Upper lobe of right lung (tissue), 1 donor: Measurements from ENCODE around the gene SIRPG. TPM values are rescaled to one million over a fixed set of nuclear protein-coding genes. Genes with fewer than 3 reads are reported as not detected.
A peak's percentile ranks its signal among the peaks of the same experiment; 100 is the strongest.
"Not testable (repeated sequence)": the region's sequence is repeated elsewhere in the genome, so short reads cannot be mapped to it uniquely, and the experiment has no call there.

Experiments used
- ATAC-seq: fragments of 200-7000 bp; cut with Tn5 transposase; one replicate; pipeline ENCODE4 v1.9.1; 2020; ENCODE audit warnings: mild to moderate bottlenecking, moderate library complexity
- DNase-seq: peaks from one replicate; pipeline ENCODE4 v3.0.0-alpha.2; 2020
- H3K27ac ChIP-seq: fragments of 200-600 bp; one replicate; pipeline ENCODE4 v1.8.0; 2022
- H3K27me3 ChIP-seq: fragments of 200-600 bp; one replicate; pipeline ENCODE4 v1.8.0; 2022; ENCODE audit warnings: mild to moderate bottlenecking
- H3K36me3 ChIP-seq: fragments of 200-600 bp; one replicate; pipeline ENCODE4 v1.8.0; 2022
- H3K4me1 ChIP-seq: fragments of 200-600 bp; one replicate; pipeline ENCODE4 v1.8.0; 2022
- H3K4me3 ChIP-seq: fragments of 200-600 bp; one replicate; pipeline ENCODE4 v1.8.0; 2022; ENCODE audit warnings: mild to moderate bottlenecking
- H3K9me3 ChIP-seq: fragments of 200-600 bp; one replicate; pipeline ENCODE4 v1.8.0; 2022
- CTCF ChIP-seq: fragments of 200-600 bp; IDR thresholded peaks from one replicate; pipeline ENCODE4 v1.8.0; 2022; ENCODE audit warnings: antibody characterized with exemption
- intact Hi-C: fragments of 100-400 bp; cut with DNase I; formaldehyde crosslinking; loops from one replicate; pipeline ENCODE4 v1.11.0; 2022
- long read RNA-seq: library from polyadenylated mRNA; unstranded; transcript quantifications from one replicate; pipeline ENCODE4 v2.0.0, GENCODE V29; 2021
- total RNA-seq: library from RNA; stranded (reverse); fragmentation: NEBNext Ultra II Directional; extraction: Animal tissue kit (Norgen Biotek cat#: 25700); gene quantifications from one replicate; pipeline ENCODE4 v1.2.1, GENCODE V29; 2021
- donor health status: DM: no; HTN: yes; CAD: no; lungs with severe emphysema.

SIRPG gene
- 0.81 TPM for total RNA-seq
- long read RNA-seq, partial matches to known transcripts: 0 of 1 reads
- long read RNA-seq, other reads (novel, unspliced or antisense): 0 of 1 reads

- DNase-seq (no peak), ATAC-seq (no peak)
- Histone ChIP-seq H3K9me3 (no peaks in the 10 kb centered on the region), H3K4me1 (no peaks in the 10 kb centered on the region), H3K27ac (no peak within 1 kb of the TSS), H3K4me3 (peak within 1 kb of the TSS; percentile 12), H3K36me3 (no peaks in the 10 kb centered on the region), H3K27me3 (peaks cover 6% of the 10 kb centered on the region)
- no peak for TF ChIP-seq CTCF
- intact Hi-C loops: no loop called here
Measured at GRCh38 chr20:1657556-1658334, at the start of gene SIRPG. TSS of gene SIRPG (minus strand) at chr20:1657779. CDS start at chr20:1657714, 65 bp downstream.

GRCh38 chr20:1706887-1707286 lies 49.3 kb upstream of the SIRPG start:
- ATAC-seq: not testable (repeated sequence)

GRCh38 chr20:1706079-1706478 lies 48.5 kb upstream of the SIRPG start:
- no peaks in the 10 kb centered on the region for H3K4me1 ChIP-seq
- no peak overlapping the region for H3K4me3 ChIP-seq
- ATAC-seq (no peak), DNase-seq (no peak)
- no peaks in the 10 kb centered on the region for H3K9me3 ChIP-seq
- no peaks in the 10 kb centered on the region for H3K27me3 ChIP-seq
- intact Hi-C loops: no loop called here
- TF ChIP-seq CTCF: no peak
- no peak overlapping the region for H3K27ac ChIP-seq
- no peaks in the 10 kb centered on the region for H3K36me3 ChIP-seq

More at GRCh38 chr20:1706887-1707286, 49.3 kb upstream of the SIRPG start:
- H3K36me3 ChIP-seq, H3K27me3 ChIP-seq, H3K4me1 ChIP-seq, H3K9me3 ChIP-seq, intact Hi-C loops, DNase-seq, H3K4me3 ChIP-seq, H3K27ac ChIP-seq: not testable (repeated sequence)

- Histone ChIP-seq H3K4me3 (no peak overlapping the region), H3K36me3 (no peaks in the 10 kb centered on the region), H3K27me3 (no peaks in the 10 kb centered on the region), H3K4me1 (no peaks in the 10 kb centered on the region), H3K9me3 (no peaks in the 10 kb centered on the region), H3K27ac (no peak overlapping the region)
- no peak for ATAC-seq
- intact Hi-C loops: no loop called here
- no peak for DNase-seq
- TF ChIP-seq CTCF: no peak
Measured at GRCh38 chr20:1702855-1703254, 45.3 kb upstream of the SIRPG start.

GRCh38 chr20:1702328-1702727 lies 44.7 kb upstream of the SIRPG start:
- Histone ChIP-seq H3K27me3 (no peaks in the 10 kb centered on the region), H3K27ac (no peak overlapping the region), H3K4me3 (no peak overlapping the region), H3K36me3 (no peaks in the 10 kb centered on the region), H3K9me3 (no peaks in the 10 kb centered on the region), H3K4me1 (no peaks in the 10 kb centered on the region)
- no peak for TF ChIP-seq CTCF
- ATAC-seq: peak; percentile 90
- DNase-seq: no peak
- intact Hi-C loops: no loop called here

GRCh38 chr20:1700990-1701389 lies 43.4 kb upstream of the SIRPG start:
- Histone ChIP-seq H3K4me3 (no peak overlapping the region), H3K4me1 (no peaks in the 10 kb centered on the region), H3K27ac (no peak overlapping the region), H3K9me3 (no peaks in the 10 kb centered on the region), H3K36me3 (no peaks in the 10 kb centered on the region), H3K27me3 (no peaks in the 10 kb centered on the region)
- ATAC-seq: no peak
- intact Hi-C loops: no loop called here
- no peak for TF ChIP-seq CTCF
- DNase-seq: no peak
